ENCODE measurements around the gene ZBTB22. TPM values are rescaled to one million over a fixed set of nuclear protein-coding genes. Genes with fewer than 3 reads are reported as not detected.

ZBTB22 gene
- total and polyA plus RNA-seq, 2 donors (not counting 1 experiment from before 2014, with no cell fraction given), result 25.9 to 39.7 TPM

- Histone ChIP-seq H3K27ac (ENCODE audit: low read length in 2 of 2) (peak overlapping the region in 1 of 2 donors; percentile 1), H4K20me1 (ENCODE audit: control insufficient read depth, insufficient read depth, low read length, poor library complexity, severe bottlenecking) (peaks cover 34% of the 10 kb centered on the region), H3K27me3 (replicated peaks in 1 of 4; ENCODE audit: control extremely low read depth in 1 of 4, control insufficient read depth in 3 of 4, insufficient read depth in 4 of 4, low read length in 3 of 4) (no peaks in the 10 kb centered on the region), H3K4me2 (replicated peaks; ENCODE audit: low read depth, low read length, poor library complexity, severe bottlenecking) (peak overlapping the region; percentile 84), H3K9me3 (ENCODE audit: control extremely low read depth in 1 of 3, control insufficient read depth in 2 of 3, insufficient read depth in 1 of 3, low read length in 2 of 3) (no peaks in the 10 kb centered on the region), H3K79me2 (ENCODE audit: control insufficient read depth, insufficient read depth, low read length) (peaks cover 73% of the 10 kb centered on the region), H3K9ac (ENCODE audit: low read length) (no peak overlapping the region), H2AFZ (ENCODE audit: insufficient read depth, low read depth, low read length, poor library complexity, severe bottlenecking) (no peak overlapping the region), H3K4me1 (ENCODE audit: control insufficient read depth in 2 of 2, insufficient read depth in 2 of 2, low read length in 2 of 2) (peaks cover 64 to 82% of the 10 kb centered on the region in 2 donors), H3K4me3 (ENCODE audit: control extremely low read depth in 1 of 5, extremely low read depth in 1 of 5, insufficient read depth in 1 of 5, low read depth in 2 of 5, low read length in 4 of 5) (no peak overlapping the region), H3K36me3 (replicated peaks in 1 of 2; ENCODE audit: control extremely low read depth in 1 of 2, control insufficient read depth in 1 of 2, extremely low read depth in 1 of 2, insufficient read depth in 2 of 2, low read length in 1 of 2) (peaks cover 3 to 44% of the 10 kb centered on the region in 2 experiments)
- no peaks in the 10 kb centered on the region for H3K27me3 Mint-ChIP-seq
- WGBS (ENCODE audit: insufficient coverage), result 88% methylated on average over 3 of the region's 3 CpGs
- peaks cover 90% of the 10 kb centered on the region for H3K4me1 Mint-ChIP-seq
- ATAC-seq (ENCODE audit: low read depth), result no peak
- intact Hi-C loops (cut with micrococcal nuclease), result no loop called here
- no peaks in the 10 kb centered on the region for H3K9me3 Mint-ChIP-seq (ENCODE audit: insufficient read depth)
- no peak for DNase-seq
- TF ChIP-seq CTCF (IDR thresholded peaks at IDR 0.05) (no peak), EZH2 (IDR thresholded peaks at IDR 0.05; ENCODE audit: borderline replicate concordance, insufficient read depth, low read depth, low read length, poor library complexity, severe bottlenecking) (no peak)
- CTCF ChIA-PET, result interaction anchor here (1.6 to 5.3 kb wide), 2 partner anchors 21 to 25 kb away, joined by 8 to 50 read pairs; partner anchors contain the start of gene RGL2
- peak overlapping the region; percentile 99 for H3K27ac Mint-ChIP-seq
- POLR2A ChIA-PET, result interaction anchor here (0.6 kb wide), 1 partner anchor 25 kb away, joined by 3 read pairs; no protein-coding TSS in a partner anchor
- H3K4me3 Mint-ChIP-seq, result peak overlapping the region; percentile 100
These were observed 2.4 kb upstream of the ZBTB22 start for GRCh38 chr6:33319939-33320314.

- ChIA-PET POLR2A (interaction anchor here (0.6 to 2.3 kb wide), 17 partner anchors 9 to 393 kb away, joined by 3 to 29 read pairs (median 8); partner anchors contain the start of genes B3GALT4, RGL2, RPS18 and UQCC2), CTCF (interaction anchor here (0.6 to 5.3 kb wide), 11 partner anchors 13 to 107 kb away, joined by 3 to 50 read pairs (median 6); partner anchors contain the start of genes B3GALT4, CUTA, RGL2 and RPS18)
- Histone ChIP-seq H3K4me2 (replicated peaks; ENCODE audit: low read depth, low read length, poor library complexity, severe bottlenecking) (peak overlapping the region; percentile 84), H3K27ac (ENCODE audit: low read length in 2 of 2) (peak overlapping the region; percentile 80 to 85), H3K79me2 (ENCODE audit: control insufficient read depth, insufficient read depth, low read length) (peaks cover 83% of the 10 kb centered on the region), H4K20me1 (ENCODE audit: control insufficient read depth, insufficient read depth, low read length, poor library complexity, severe bottlenecking) (peaks cover 35% of the 10 kb centered on the region), H2AFZ (ENCODE audit: insufficient read depth, low read depth, low read length, poor library complexity, severe bottlenecking) (peak overlapping the region; percentile 94), H3K36me3 (replicated peaks in 1 of 2; ENCODE audit: control extremely low read depth in 1 of 2, control insufficient read depth in 1 of 2, extremely low read depth in 1 of 2, insufficient read depth in 2 of 2, low read length in 1 of 2) (peaks cover 3 to 44% of the 10 kb centered on the region in 2 experiments), H3K4me1 (ENCODE audit: control insufficient read depth in 2 of 2, insufficient read depth in 2 of 2, low read length in 2 of 2) (peaks cover 66 to 79% of the 10 kb centered on the region in 2 donors), H3K9me3 (ENCODE audit: control extremely low read depth in 1 of 3, control insufficient read depth in 2 of 3, insufficient read depth in 1 of 3, low read length in 2 of 3) (no peaks in the 10 kb centered on the region), H3K4me3 (ENCODE audit: control extremely low read depth in 1 of 5, extremely low read depth in 1 of 5, insufficient read depth in 1 of 5, low read depth in 2 of 5, low read length in 4 of 5) (peak overlapping the region; percentile 11 to 99 (median 87)), H3K27me3 (replicated peaks in 1 of 4; ENCODE audit: control extremely low read depth in 1 of 4, control insufficient read depth in 3 of 4, insufficient read depth in 4 of 4, low read length in 3 of 4) (no peaks in the 10 kb centered on the region), H3K9ac (ENCODE audit: low read length) (peak overlapping the region; percentile 95)
- H3K4me3 Mint-ChIP-seq, result peak overlapping the region; percentile 100
- no peaks in the 10 kb centered on the region for H3K9me3 Mint-ChIP-seq (ENCODE audit: insufficient read depth)
- peak overlapping the region; percentile 99 for H3K27ac Mint-ChIP-seq
- whole genome bisulfite sequencing (ENCODE audit: insufficient coverage), result 87% methylated on average over 4 of the region's 8 CpGs
- intact Hi-C loops (cut with micrococcal nuclease), result loop anchor here (1.0 kb wide), 2 partner anchors 26 to 92 kb away; no protein-coding TSS in a partner anchor
- H3K27me3 Mint-ChIP-seq, result no peaks in the 10 kb centered on the region
- peak; percentile 16 for DNase-seq
- peaks cover 89% of the 10 kb centered on the region for H3K4me1 Mint-ChIP-seq
- TF ChIP-seq EZH2 (IDR thresholded peaks at IDR 0.05; ENCODE audit: borderline replicate concordance, insufficient read depth, low read depth, low read length, poor library complexity, severe bottlenecking) (no peak), CTCF (IDR thresholded peaks at IDR 0.05) (no peak)
- ATAC-seq (ENCODE audit: low read depth), result no peak
These were observed 1.0 kb upstream of the ZBTB22 start for GRCh38 chr6:33318426-33319073.
